Colonic mucosa (tissue), 4 donors: ENCODE data around the gene DPF3. TPM values are rescaled to one million over a fixed set of nuclear protein-coding genes. Genes with fewer than 3 reads are reported as not detected.
A peak's percentile ranks its signal among the peaks of the same experiment; 100 is the strongest.

Experiments used
- DNase-seq: peaks from one replicate; pipeline ENCODE4 v3.0.0-alpha.2; 2020
- H3K27ac ChIP-seq: fragments of 200-600 bp; one replicate; pipeline ENCODE4 v1.8.0; 2021
- H3K27me3 ChIP-seq: fragments of 200-600 bp; one replicate; pipeline ENCODE4 v1.8.0; 2021
- H3K36me3 ChIP-seq: fragments of 200-600 bp; one replicate; pipeline ENCODE4 v1.8.0; 2021
- H3K4me1 ChIP-seq: fragments of 200-600 bp; one replicate; pipeline ENCODE4 v1.8.0; 2021; ENCODE audit warnings: mild to moderate bottlenecking
- H3K4me3 ChIP-seq: fragments of 200-600 bp; one replicate; pipeline ENCODE4 v1.8.0; 2021
- H3K9ac ChIP-seq, 2 donors: one replicate each; pipeline ENCODE4 v1.7.0; 2013; ENCODE audit warnings: control low read depth in 2 of 2, low read depth in 2 of 2, low read length in 2 of 2
- H3K9me3 ChIP-seq: fragments of 200-600 bp; one replicate; pipeline ENCODE4 v1.8.0; 2021
- CTCF ChIP-seq: fragments of 200-600 bp; IDR thresholded peaks from one replicate; pipeline ENCODE4 v1.8.0; 2022; ENCODE audit warnings: antibody characterized with exemption, mild to moderate bottlenecking
- intact Hi-C: fragments of 100-400 bp; cut with DNase I; formaldehyde crosslinking; loops from one replicate; pipeline ENCODE4 v1.14.1; 2022
- total RNA-seq, 2 donors: library from RNA; stranded (reverse); fragmentation: NEBNext Ultra II Directional in 1 of 2; extraction: Animal tissue kit (Norgen Biotek cat#: 25700) in 1 of 2; gene quantifications; one replicate each; pipeline ENCODE4 v1.2.1, GENCODE V29; 2021
- donor health status: healthy.
- donor health status: DM: no; HTN: no; CAD: no.
- donor health status: DM: no; HTN: no; CAD: no.

DPF3 gene
- total RNA-seq, 2 donors from 2014 or later, result 6.7 to 14.0 TPM

- no peak overlapping the region for H3K4me3 ChIP-seq
- no peak for TF ChIP-seq CTCF
- no peak for DNase-seq
- H3K9ac ChIP-seq, result no peak overlapping the region
- H3K4me1 ChIP-seq, result no peaks in the 10 kb centered on the region
- intact Hi-C loops, result no loop called here
- no peak overlapping the region for H3K27ac ChIP-seq
- H3K27me3 ChIP-seq, result no peaks in the 10 kb centered on the region
- H3K9me3 ChIP-seq, result no peaks in the 10 kb centered on the region
- H3K36me3 ChIP-seq, result no peaks in the 10 kb centered on the region
Observed at GRCh38 chr14:72913809-72914208, 19.9 kb upstream of the DPF3 start.

GRCh38 chr14:72909163-72909562 lies 15.3 kb upstream of the DPF3 start:
- TF ChIP-seq CTCF, result no peak
- H3K27ac ChIP-seq, result no peak overlapping the region
- H3K36me3 ChIP-seq, result no peaks in the 10 kb centered on the region
- H3K4me3 ChIP-seq, result no peak overlapping the region
- intact Hi-C loops, result no loop called here
- H3K9me3 ChIP-seq, result no peaks in the 10 kb centered on the region
- H3K27me3 ChIP-seq, result no peaks in the 10 kb centered on the region
- DNase-seq, result no peak
- no peaks in the 10 kb centered on the region for H3K4me1 ChIP-seq
- no peak overlapping the region for H3K9ac ChIP-seq

- intact Hi-C loops, result no loop called here
- H3K27ac ChIP-seq, result no peak overlapping the region
- H3K9me3 ChIP-seq, result no peaks in the 10 kb centered on the region
- H3K27me3 ChIP-seq, result no peaks in the 10 kb centered on the region
- H3K36me3 ChIP-seq, result no peaks in the 10 kb centered on the region
- no peak for DNase-seq
- no peak overlapping the region for H3K9ac ChIP-seq
- no peak for TF ChIP-seq CTCF
- no peak overlapping the region for H3K4me3 ChIP-seq
- no peaks in the 10 kb centered on the region for H3K4me1 ChIP-seq
Observed at GRCh38 chr14:72907886-72908285, 14.0 kb upstream of the DPF3 start.

DNA sequence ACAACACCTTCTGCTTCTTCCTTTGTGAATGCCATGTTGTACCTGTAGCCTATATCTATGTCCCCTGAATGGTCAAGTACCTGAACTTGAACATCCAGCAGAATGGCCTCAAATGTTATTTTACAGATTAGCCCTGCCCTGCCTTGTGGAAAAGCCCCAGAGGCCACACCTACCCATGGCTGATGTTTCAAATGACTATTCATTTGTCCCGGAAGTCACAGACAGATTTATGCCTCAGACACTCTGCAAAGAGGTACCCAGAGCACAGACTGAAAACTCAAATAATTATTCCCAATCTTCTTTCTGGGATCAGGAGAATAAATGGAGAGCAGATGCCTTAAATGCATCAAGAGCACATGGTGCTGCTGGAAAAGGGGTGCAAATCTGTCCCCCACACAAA lies 13.0 kb upstream of the DPF3 start:
- intact Hi-C loops, result no loop called here
- no peak for TF ChIP-seq CTCF
- H3K27ac ChIP-seq, result no peak overlapping the region

GRCh38 chr14:72906316-72906715 lies 12.4 kb upstream of the DPF3 start:
- Histone ChIP-seq H3K36me3 (no peaks in the 10 kb centered on the region), H3K9ac (no peak overlapping the region), H3K9me3 (no peaks in the 10 kb centered on the region), H3K27me3 (no peaks in the 10 kb centered on the region), H3K27ac (no peak overlapping the region), H3K4me3 (no peak overlapping the region), H3K4me1 (no peaks in the 10 kb centered on the region)
- no peak for DNase-seq
- no peak for TF ChIP-seq CTCF
- intact Hi-C loops, result no loop called here

More for the DNA sequence above, 13.0 kb upstream of the DPF3 start:
- no peaks in the 10 kb centered on the region for H3K36me3 ChIP-seq
- no peak overlapping the region for H3K4me3 ChIP-seq
- peak overlapping the region in 1 of 2 donors; percentile 28 for H3K9ac ChIP-seq
- DNase-seq, result peak; percentile 31
- H3K9me3 ChIP-seq, result no peaks in the 10 kb centered on the region
- H3K27me3 ChIP-seq, result no peaks in the 10 kb centered on the region
- no peaks in the 10 kb centered on the region for H3K4me1 ChIP-seq
